Skin epidermis (tissue), 12 donors: ENCODE data around the gene AGER.

Experiments
- H3K27ac ChIP-seq, 21 experiments: fragments of 200-600 bp; sonication (generic) in 11 of 21; one replicate each; pipeline ENCODE4 v1.5.0; 2020; ENCODE audit warnings: mild to moderate bottlenecking in 3 of 21, inconsistent platforms in 2 of 21, moderate library complexity in 2 of 21
- H3K4me3 ChIP-seq, 7 experiments: fragments of 200-600 bp; sonication (generic) in 2 of 7; one replicate each; pipeline ENCODE4 v1.5.0; 2020; ENCODE audit warnings: inconsistent platforms in 2 of 7, mild to moderate bottlenecking in 2 of 7, moderate library complexity in 1 of 7

AGER gene

DNA sequence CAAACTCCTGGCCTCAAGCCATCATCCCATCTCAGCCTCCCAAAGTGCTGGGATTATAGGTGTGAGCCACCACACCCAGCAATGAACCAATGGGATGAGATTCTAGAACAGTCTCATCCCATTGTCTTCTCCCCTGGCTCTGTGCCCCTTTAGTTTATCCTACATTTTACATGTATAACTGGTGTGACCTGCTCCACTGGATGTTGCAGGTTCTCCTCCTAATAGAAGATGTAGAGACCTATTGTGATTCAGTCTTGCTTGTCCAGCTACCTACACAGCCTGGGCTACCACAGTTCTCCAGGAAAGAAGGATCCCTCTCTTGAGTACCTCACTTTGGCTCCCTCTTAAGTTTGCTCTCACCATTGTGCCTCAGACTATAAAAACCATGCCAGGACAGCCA, 51.9 kb downstream of the AGER start:
- peak overlapping the region in 13 of 21 experiments; percentile 6 to 75 (median 59) for H3K27ac ChIP-seq
- no peak overlapping the region for H3K4me3 ChIP-seq

- peak overlapping the region in 13 of 21 experiments; percentile 12 to 91 (median 35) for H3K27ac ChIP-seq
- H3K4me3 ChIP-seq, result no peak overlapping the region
Observed at GRCh38 chr6:32131439-32131948, 52.6 kb downstream of the AGER start.
